Stimulated activated CD4-positive, alpha-beta T cell treated with anti-CD3 and anti-CD28 coated beads, TNF-alpha, amount 100 ng/mL, for 24 hours (primary cell): ENCODE measurements around the gene OR4B1.
"Not testable (repeated sequence)": the region's sequence is repeated elsewhere in the genome, so short reads cannot be mapped to it uniquely, and the experiment has no call there.

Source experiments
- DNase-seq, 3 experiments: peaks; one replicate each; pipeline ENCODE4 v3.0.0-alpha.2; 2020; ENCODE audit warnings: low read depth in 3 of 3

The OR4B1 gene

GRCh38 chr11:48216510-48216909 lies at the start of gene OR4B1:
TSS of gene OR4B1 (plus strand) at chr11:48216810. CDS start at chr11:48216810, 0 bp downstream.
- DNase-seq, result no peak

- DNase-seq, result no peak
Observed at GRCh38 chr11:48167380-48167779, 49.2 kb upstream of the OR4B1 start.

- no peak for DNase-seq
Observed at GRCh38 chr11:48168815-48169214, 47.8 kb upstream of the OR4B1 start.

GRCh38 chr11:48169259-48169658 lies 47.4 kb upstream of the OR4B1 start:
- DNase-seq, result no peak

GRCh38 chr11:48169717-48170116 lies 46.9 kb upstream of the OR4B1 start:
- no peak for DNase-seq

GRCh38 chr11:48170241-48171233 lies 46.1 kb upstream of the OR4B1 start:
- DNase-seq, result no peak

GRCh38 chr11:48172818-48173609 lies 43.6 kb upstream of the OR4B1 start:
- peak; percentile 27 to 62 (median 46) for DNase-seq

GRCh38 chr11:48177661-48178060 lies 38.9 kb upstream of the OR4B1 start:
- DNase-seq, result no peak

- no peak for DNase-seq
Observed at GRCh38 chr11:48180627-48181026, 36.0 kb upstream of the OR4B1 start.

GRCh38 chr11:48182860-48183526 lies 33.6 kb upstream of the OR4B1 start:
- DNase-seq, result no peak

- DNase-seq, result no peak
Observed at GRCh38 chr11:48184452-48184851, 32.2 kb upstream of the OR4B1 start.

- not testable (repeated sequence) for DNase-seq
Observed at GRCh38 chr11:48190906-48191654, 25.5 kb upstream of the OR4B1 start.

- DNase-seq, result no peak
Observed at GRCh38 chr11:48193876-48194275, 22.7 kb upstream of the OR4B1 start.

GRCh38 chr11:48207881-48208280 lies 8.7 kb upstream of the OR4B1 start:
- DNase-seq, result no peak

GRCh38 chr11:48210052-48210451 lies 6.6 kb upstream of the OR4B1 start:
- no peak for DNase-seq

GRCh38 chr11:48228761-48229160 lies 12.2 kb downstream of the OR4B1 start:
- no peak for DNase-seq

GRCh38 chr11:48230057-48230456 lies 13.4 kb downstream of the OR4B1 start:
- DNase-seq, result not testable (repeated sequence)

GRCh38 chr11:48237727-48238126 lies 21.1 kb downstream of the OR4B1 start:
- no peak for DNase-seq

GRCh38 chr11:48242501-48242900 lies 25.9 kb downstream of the OR4B1 start:
- DNase-seq, result no peak

GRCh38 chr11:48244804-48245203 lies 28.2 kb downstream of the OR4B1 start, which contains the start of gene OR4X2:
TSS of gene OR4X2 (plus strand) at chr11:48245104. CDS start at chr11:48245104, 0 bp downstream.
- DNase-seq, result no peak

GRCh38 chr11:48248902-48249301 lies 32.3 kb downstream of the OR4B1 start:
- no peak for DNase-seq
